ENCODE data around the gene HAL. TPM values are rescaled to one million over a fixed set of nuclear protein-coding genes. Genes with fewer than 3 reads are reported as not detected.

Gene HAL
- total RNA-seq, 1 experiment from 2014 or later = 1.8 TPM

DNA sequence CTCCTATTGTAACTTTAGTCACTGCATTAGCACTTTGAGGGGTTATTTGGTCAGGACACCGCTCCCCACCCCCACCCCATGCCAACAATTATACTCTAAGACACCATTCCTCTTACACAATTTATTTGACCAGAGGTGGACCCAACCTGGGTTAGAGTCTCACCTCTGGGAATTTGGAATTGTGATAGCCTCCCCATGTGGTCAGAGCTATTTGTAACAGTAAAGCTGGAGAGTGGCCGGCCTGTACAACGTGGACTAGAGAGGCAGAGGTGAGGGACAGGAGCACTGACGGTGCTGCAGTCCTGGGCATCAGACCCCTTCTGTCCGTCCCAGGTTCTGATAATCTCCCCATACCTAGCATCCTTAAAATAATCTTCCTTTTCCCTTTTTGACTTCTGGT is 3.3 kb upstream of the HAL start:
- TF ChIP-seq, protein P1, sequence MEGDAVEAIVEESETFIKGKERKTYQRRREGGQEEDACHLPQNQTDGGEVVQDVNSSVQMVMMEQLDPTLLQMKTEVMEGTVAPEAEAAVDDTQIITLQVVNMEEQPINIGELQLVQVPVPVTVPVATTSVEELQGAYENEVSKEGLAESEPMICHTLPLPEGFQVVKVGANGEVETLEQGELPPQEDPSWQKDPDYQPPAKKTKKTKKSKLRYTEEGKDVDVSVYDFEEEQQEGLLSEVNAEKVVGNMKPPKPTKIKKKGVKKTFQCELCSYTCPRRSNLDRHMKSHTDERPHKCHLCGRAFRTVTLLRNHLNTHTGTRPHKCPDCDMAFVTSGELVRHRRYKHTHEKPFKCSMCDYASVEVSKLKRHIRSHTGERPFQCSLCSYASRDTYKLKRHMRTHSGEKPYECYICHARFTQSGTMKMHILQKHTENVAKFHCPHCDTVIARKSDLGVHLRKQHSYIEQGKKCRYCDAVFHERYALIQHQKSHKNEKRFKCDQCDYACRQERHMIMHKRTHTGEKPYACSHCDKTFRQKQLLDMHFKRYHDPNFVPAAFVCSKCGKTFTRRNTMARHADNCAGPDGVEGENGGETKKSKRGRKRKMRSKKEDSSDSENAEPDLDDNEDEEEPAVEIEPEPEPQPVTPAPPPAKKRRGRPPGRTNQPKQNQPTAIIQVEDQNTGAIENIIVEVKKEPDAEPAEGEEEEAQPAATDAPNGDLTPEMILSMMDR (IDR thresholded peaks at IDR 0.05 in 2 of 3, conservative IDR thresholded peaks at IDR 0.05 in 1 of 3; ENCODE audit: borderline replicate concordance in 1 of 3, insufficient read depth in 1 of 3, low read depth in 2 of 3, low read length in 2 of 3) = no peak
- TF ChIP-seq JUND (IDR thresholded peaks at IDR 0.05) = no peak
- TF ChIP-seq EZH2 (IDR thresholded peaks at IDR 0.05) = no peak
- TF ChIP-seq EGR1 (IDR thresholded peaks at IDR 0.05; ENCODE audit: low read depth) = no peak
- TF ChIP-seq POLR2A (IDR thresholded peaks at IDR 0.05; ENCODE audit: borderline replicate concordance, extremely low read depth, insufficient read depth, insufficient read length) = no peak
- no peak for TF ChIP-seq EZH2phosphoT487 (IDR thresholded peaks at IDR 0.05; ENCODE audit: borderline replicate concordance)
- no peak for TF ChIP-seq RAD21 (IDR thresholded peaks at IDR 0.05; ENCODE audit: low read depth)
- TF ChIP-seq SRF (IDR thresholded peaks at IDR 0.05; ENCODE audit: low read depth) = no peak
- no peak for TF ChIP-seq SIN3A (IDR thresholded peaks at IDR 0.05; ENCODE audit: low read depth)
- RAD21 ChIA-PET (ENCODE audit: low non-redundant PET in 1 of 2, low total read pairs in 2 of 2, uncharacterized antibody in 2 of 2, unreplicated experiment in 2 of 2) = interaction anchor here in 1 of 2 experiments (0.6 kb wide), 1 partner anchor 23 kb away, joined by 4 read pairs; no protein-coding TSS in a partner anchor
- no peaks in the 10 kb centered on the region for H3K9me2 ChIP-seq (ENCODE audit: insufficient read depth)
- H3K4me3 ChIP-seq (replicated peaks in 1 of 2; ENCODE audit: low read depth in 1 of 2, low read length in 2 of 2) = no peak overlapping the region
- DNase-seq (ENCODE audit: low read depth, low spot score) (no peak), ATAC-seq (no peak)
- H4K20me1 ChIP-seq (ENCODE audit: insufficient read depth) = no peaks in the 10 kb centered on the region
- POLR2A ChIA-PET = no interaction called here
- H2AFZ ChIP-seq (ENCODE audit: low read depth, low read length, poor library complexity, severe bottlenecking) = no peak overlapping the region
- intact Hi-C loops (cut with micrococcal nuclease) = loop anchor here (2.0 kb wide), 1 partner anchor 81 kb away; no protein-coding TSS in a partner anchor
- CTCF ChIA-PET = interaction anchor here (1.1 to 2.4 kb wide), 4 partner anchors 9 to 151 kb away, joined by 3 to 6 read pairs (median 4); no protein-coding TSS in a partner anchor
- H3K9me3 ChIP-seq (ENCODE audit: control insufficient read depth in 1 of 2, insufficient read depth in 1 of 2, low read depth in 1 of 2, low read length in 2 of 2) = no peaks in the 10 kb centered on the region
- H3K4me1 ChIP-seq (ENCODE audit: control insufficient read depth in 1 of 2, insufficient read depth in 2 of 2, low read length in 2 of 2) = no peaks in the 10 kb centered on the region
- H3K27ac ChIP-seq (ENCODE audit: low read depth, low read length) = no peak overlapping the region
- H3K79me2 ChIP-seq (ENCODE audit: insufficient read depth, low read length) = no peaks in the 10 kb centered on the region
- no peaks in the 10 kb centered on the region for H3K27me3 ChIP-seq (ENCODE audit: insufficient read depth, low read length)
- no TSS peak for BruUV-seq (replicated peaks)
- H3K4me2 ChIP-seq (ENCODE audit: low read length) = no peak overlapping the region
- no peak overlapping the region for H3K9ac ChIP-seq (ENCODE audit: low read length)
- peaks cover 0 to 19% of the 10 kb centered on the region in 2 experiments; a peak in 2 of 4 replicates for H3K36me3 ChIP-seq (ENCODE audit: control insufficient read depth in 1 of 2, insufficient read depth in 2 of 2, low read length in 2 of 2)
